Measurements from ENCODE around the gene PET117. TPM values are rescaled to one million over a fixed set of nuclear protein-coding genes. Genes with fewer than 3 reads are reported as not detected.

The PET117 gene
- total RNA-seq, 1 donor, result 13.4 TPM

DNA sequence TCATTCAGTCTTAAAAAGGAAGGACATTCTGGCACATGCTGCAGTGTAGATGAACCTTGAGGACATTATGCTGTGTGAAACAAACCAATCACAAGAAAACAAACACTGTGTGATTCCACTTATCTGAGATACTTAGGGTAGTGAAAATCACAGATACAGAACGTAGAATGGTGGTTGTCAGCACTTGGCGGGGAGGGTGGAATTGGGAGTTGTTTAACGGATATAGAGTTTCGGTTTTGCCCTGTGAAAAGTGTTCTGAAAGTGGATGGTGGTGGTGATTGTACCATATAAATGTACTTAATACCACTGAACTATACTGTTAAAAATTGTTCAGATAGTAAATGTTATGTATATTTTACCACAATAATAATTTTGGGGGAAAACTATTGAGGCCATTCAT is 18.4 kb downstream of the PET117 start:
- Histone ChIP-seq H3K36me3 (ENCODE audit: insufficient read depth, low read length) (peaks cover 19% of the 10 kb centered on the region), H3K27me3 (ENCODE audit: insufficient read depth, low read length) (no peaks in the 10 kb centered on the region), H3K4me3 (ENCODE audit: insufficient read depth, low read length) (no peak overlapping the region), H3K4me1 (ENCODE audit: insufficient read depth, low read length) (no peaks in the 10 kb centered on the region), H3K79me2 (ENCODE audit: insufficient read depth, low read length) (no peaks in the 10 kb centered on the region), H4K20me1 (ENCODE audit: insufficient read depth, low read length) (no peaks in the 10 kb centered on the region), H2AFZ (ENCODE audit: low read length) (no peak overlapping the region), H3K4me2 (ENCODE audit: insufficient read depth, low read length) (no peak overlapping the region), H3K9me3 (ENCODE audit: low read depth, low read length) (no peaks in the 10 kb centered on the region), H3K27ac (ENCODE audit: low read depth, low read length) (no peak overlapping the region)
- TF ChIP-seq, protein P1, sequence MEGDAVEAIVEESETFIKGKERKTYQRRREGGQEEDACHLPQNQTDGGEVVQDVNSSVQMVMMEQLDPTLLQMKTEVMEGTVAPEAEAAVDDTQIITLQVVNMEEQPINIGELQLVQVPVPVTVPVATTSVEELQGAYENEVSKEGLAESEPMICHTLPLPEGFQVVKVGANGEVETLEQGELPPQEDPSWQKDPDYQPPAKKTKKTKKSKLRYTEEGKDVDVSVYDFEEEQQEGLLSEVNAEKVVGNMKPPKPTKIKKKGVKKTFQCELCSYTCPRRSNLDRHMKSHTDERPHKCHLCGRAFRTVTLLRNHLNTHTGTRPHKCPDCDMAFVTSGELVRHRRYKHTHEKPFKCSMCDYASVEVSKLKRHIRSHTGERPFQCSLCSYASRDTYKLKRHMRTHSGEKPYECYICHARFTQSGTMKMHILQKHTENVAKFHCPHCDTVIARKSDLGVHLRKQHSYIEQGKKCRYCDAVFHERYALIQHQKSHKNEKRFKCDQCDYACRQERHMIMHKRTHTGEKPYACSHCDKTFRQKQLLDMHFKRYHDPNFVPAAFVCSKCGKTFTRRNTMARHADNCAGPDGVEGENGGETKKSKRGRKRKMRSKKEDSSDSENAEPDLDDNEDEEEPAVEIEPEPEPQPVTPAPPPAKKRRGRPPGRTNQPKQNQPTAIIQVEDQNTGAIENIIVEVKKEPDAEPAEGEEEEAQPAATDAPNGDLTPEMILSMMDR (IDR thresholded peaks at IDR 0.05; ENCODE audit: extremely low read depth, low read depth, low read length), result no peak
- no peak for DNase-seq (ENCODE audit: insufficient read length, low spot score, missing footprints)

DNA sequence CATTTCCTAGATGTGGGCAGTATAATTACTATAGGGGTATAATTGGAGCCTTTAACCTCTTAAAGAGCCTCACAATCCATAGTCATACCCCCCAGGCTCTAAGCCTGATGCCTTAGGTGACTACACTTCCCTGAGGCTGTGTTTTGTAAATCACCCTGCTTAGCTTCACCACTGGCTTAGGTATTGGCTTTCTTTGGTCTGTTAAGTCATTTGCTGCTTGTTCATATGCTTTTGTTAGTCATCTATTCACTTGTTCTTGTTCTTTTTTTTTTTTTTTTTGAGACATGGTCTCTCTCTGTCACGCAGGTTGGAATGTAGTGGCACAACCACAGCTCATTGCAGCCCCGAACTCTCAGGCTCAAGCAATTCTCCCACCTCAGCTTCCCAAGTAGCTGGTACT is 26.7 kb downstream of the PET117 start:
- Histone ChIP-seq H2AFZ (ENCODE audit: low read length) (no peak overlapping the region), H3K4me2 (ENCODE audit: insufficient read depth, low read length) (no peak overlapping the region), H3K27me3 (ENCODE audit: insufficient read depth, low read length) (no peaks in the 10 kb centered on the region), H3K27ac (ENCODE audit: low read depth, low read length) (no peak overlapping the region), H3K79me2 (ENCODE audit: insufficient read depth, low read length) (peaks cover 2% of the 10 kb centered on the region), H3K9me3 (ENCODE audit: low read depth, low read length) (no peaks in the 10 kb centered on the region), H3K4me1 (ENCODE audit: insufficient read depth, low read length) (no peaks in the 10 kb centered on the region), H3K4me3 (ENCODE audit: insufficient read depth, low read length) (no peak overlapping the region), H4K20me1 (ENCODE audit: insufficient read depth, low read length) (no peaks in the 10 kb centered on the region), H3K36me3 (ENCODE audit: insufficient read depth, low read length) (peaks cover 14% of the 10 kb centered on the region)
- TF ChIP-seq, protein P1 (IDR thresholded peaks at IDR 0.05; ENCODE audit: extremely low read depth, low read depth, low read length), result no peak
- DNase-seq (ENCODE audit: insufficient read length, low spot score, missing footprints), result no peak

DNA sequence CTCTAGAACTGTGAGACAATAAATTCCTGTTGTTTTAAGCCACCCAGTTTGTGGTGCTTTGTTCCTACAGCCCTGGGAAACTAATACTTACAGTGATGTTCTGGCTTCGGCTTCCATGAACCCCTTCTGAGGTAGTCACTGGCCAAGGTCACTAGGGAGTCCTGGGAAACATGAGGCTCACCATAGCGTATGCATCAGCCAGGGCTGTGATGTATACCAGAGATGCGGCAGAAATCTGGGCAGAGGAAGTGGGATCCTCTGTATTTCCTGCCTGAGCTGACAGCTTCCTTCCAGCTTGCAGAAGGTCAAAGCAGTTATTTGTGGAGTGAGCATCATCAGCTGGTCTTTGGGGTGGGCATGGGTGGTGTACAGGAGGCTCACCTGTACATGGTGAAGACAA is 27.9 kb downstream of the PET117 start:
- peaks cover 9% of the 10 kb centered on the region for H3K36me3 ChIP-seq (ENCODE audit: insufficient read depth, low read length)
- H3K4me1 ChIP-seq (ENCODE audit: insufficient read depth, low read length), result no peaks in the 10 kb centered on the region
- no peak overlapping the region for H3K4me3 ChIP-seq (ENCODE audit: insufficient read depth, low read length)
- no peaks in the 10 kb centered on the region for H4K20me1 ChIP-seq (ENCODE audit: insufficient read depth, low read length)
- TF ChIP-seq, protein P1 (IDR thresholded peaks at IDR 0.05; ENCODE audit: extremely low read depth, low read depth, low read length), result no peak
- H3K27ac ChIP-seq (ENCODE audit: low read depth, low read length), result no peak overlapping the region
- H3K4me2 ChIP-seq (ENCODE audit: insufficient read depth, low read length), result no peak overlapping the region
- no peaks in the 10 kb centered on the region for H3K9me3 ChIP-seq (ENCODE audit: low read depth, low read length)
- peaks cover 2% of the 10 kb centered on the region for H3K79me2 ChIP-seq (ENCODE audit: insufficient read depth, low read length)
- no peak for DNase-seq (ENCODE audit: insufficient read length, low spot score, missing footprints)
- H3K27me3 ChIP-seq (ENCODE audit: insufficient read depth, low read length), result no peaks in the 10 kb centered on the region
- no peak overlapping the region for H2AFZ ChIP-seq (ENCODE audit: low read length)

DNA sequence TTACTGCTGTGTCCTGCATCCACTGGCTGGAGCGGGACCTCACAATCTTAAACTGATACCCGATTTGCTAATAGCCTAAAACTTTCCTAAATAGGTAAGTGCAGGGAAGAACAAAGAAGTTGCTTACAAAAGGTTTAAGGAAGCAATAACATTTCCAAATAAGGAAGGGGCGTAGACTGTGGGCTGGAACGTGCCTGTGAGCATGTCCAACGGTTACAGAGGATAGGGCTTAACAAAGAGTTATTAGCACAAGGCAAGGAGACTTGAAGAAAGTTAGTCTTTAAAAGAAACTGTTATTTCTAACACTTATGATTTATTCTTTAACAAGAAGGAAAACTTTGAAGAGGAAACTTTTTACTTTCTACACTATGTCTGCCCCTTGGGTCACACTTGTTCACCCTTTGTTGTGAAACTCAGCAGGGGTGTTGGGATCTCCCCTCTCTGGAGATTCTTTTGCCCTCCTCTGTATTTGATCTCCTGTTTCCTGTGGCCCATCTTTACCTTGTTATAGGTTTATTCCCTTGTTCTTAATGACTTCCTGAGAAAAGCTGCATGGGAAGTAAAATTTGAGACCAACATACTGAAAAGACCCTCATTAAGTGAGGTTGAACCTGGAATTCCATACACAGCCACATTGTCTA is 28.7 kb downstream of the PET117 start:
- Histone ChIP-seq H3K9me3 (ENCODE audit: low read depth, low read length) (no peaks in the 10 kb centered on the region), H2AFZ (ENCODE audit: low read length) (no peak overlapping the region), H3K4me1 (ENCODE audit: insufficient read depth, low read length) (no peaks in the 10 kb centered on the region), H3K4me3 (ENCODE audit: insufficient read depth, low read length) (no peak overlapping the region), H3K36me3 (ENCODE audit: insufficient read depth, low read length) (peaks cover 9% of the 10 kb centered on the region), H4K20me1 (ENCODE audit: insufficient read depth, low read length) (no peaks in the 10 kb centered on the region), H3K27me3 (ENCODE audit: insufficient read depth, low read length) (no peaks in the 10 kb centered on the region), H3K79me2 (ENCODE audit: insufficient read depth, low read length) (peaks cover 2% of the 10 kb centered on the region), H3K27ac (ENCODE audit: low read depth, low read length) (no peak overlapping the region), H3K4me2 (ENCODE audit: insufficient read depth, low read length) (no peak overlapping the region)
- DNase-seq (ENCODE audit: insufficient read length, low spot score, missing footprints), result no peak
- TF ChIP-seq, protein P1 (IDR thresholded peaks at IDR 0.05; ENCODE audit: extremely low read depth, low read depth, low read length), result no peak

Data from osteoblast (primary cell).